ENCODE results near the gene EZH2.

- TF ChIP-seq CTCF (conservative IDR thresholded peaks at IDR 0.05; ENCODE audit: low read depth, low read length) (no peak), EZH2 (IDR thresholded peaks at IDR 0.05; ENCODE audit: low read length, unreplicated experiment) (no peak), EZH2phosphoT487 (IDR thresholded peaks at IDR 0.05; ENCODE audit: borderline replicate concordance, low read length) (no peak)
Observed at GRCh38 chr7:148921189-148921588, 37.1 kb upstream of the EZH2 start.

Data from PC-3 (cell line).